Vagina (tissue), 2 donors: Measurements from ENCODE around the gene NELFB.

Experiments
- POLR2A ChIP-seq, 2 donors: fragments of 450-650 bp; IDR thresholded peaks; one replicate each; pipeline ENCODE4 v1.6.1; 2017; ENCODE audit warnings: antibody characterized with exemption in 2 of 2, mild to moderate bottlenecking in 2 of 2, moderate library complexity in 2 of 2
- POLR2AphosphoS5 ChIP-seq, 2 donors: sonication (generic); formaldehyde crosslinking; IDR thresholded peaks; one replicate each; pipeline ENCODE4 v1.9.0; 2017; ENCODE audit warnings: antibody characterized with exemption in 2 of 2, mild to moderate bottlenecking in 2 of 2, low read depth in 1 of 2; ENCODE audit not compliant: insufficient read depth in 1 of 2
- TF ChIP-seq, protein P1 (sequence below), 3 experiments: fragments of 450-650 bp in 2 of 3; fragments of 200-600 bp in 1 of 3; sonication (generic) in 1 of 3; IDR thresholded peaks; one replicate each; pipeline ENCODE4 v1.5.1; 2017 to 2019; ENCODE audit warnings: antibody characterized with exemption in 3 of 3, mild to moderate bottlenecking in 2 of 3, moderate library complexity in 2 of 3

DNA sequence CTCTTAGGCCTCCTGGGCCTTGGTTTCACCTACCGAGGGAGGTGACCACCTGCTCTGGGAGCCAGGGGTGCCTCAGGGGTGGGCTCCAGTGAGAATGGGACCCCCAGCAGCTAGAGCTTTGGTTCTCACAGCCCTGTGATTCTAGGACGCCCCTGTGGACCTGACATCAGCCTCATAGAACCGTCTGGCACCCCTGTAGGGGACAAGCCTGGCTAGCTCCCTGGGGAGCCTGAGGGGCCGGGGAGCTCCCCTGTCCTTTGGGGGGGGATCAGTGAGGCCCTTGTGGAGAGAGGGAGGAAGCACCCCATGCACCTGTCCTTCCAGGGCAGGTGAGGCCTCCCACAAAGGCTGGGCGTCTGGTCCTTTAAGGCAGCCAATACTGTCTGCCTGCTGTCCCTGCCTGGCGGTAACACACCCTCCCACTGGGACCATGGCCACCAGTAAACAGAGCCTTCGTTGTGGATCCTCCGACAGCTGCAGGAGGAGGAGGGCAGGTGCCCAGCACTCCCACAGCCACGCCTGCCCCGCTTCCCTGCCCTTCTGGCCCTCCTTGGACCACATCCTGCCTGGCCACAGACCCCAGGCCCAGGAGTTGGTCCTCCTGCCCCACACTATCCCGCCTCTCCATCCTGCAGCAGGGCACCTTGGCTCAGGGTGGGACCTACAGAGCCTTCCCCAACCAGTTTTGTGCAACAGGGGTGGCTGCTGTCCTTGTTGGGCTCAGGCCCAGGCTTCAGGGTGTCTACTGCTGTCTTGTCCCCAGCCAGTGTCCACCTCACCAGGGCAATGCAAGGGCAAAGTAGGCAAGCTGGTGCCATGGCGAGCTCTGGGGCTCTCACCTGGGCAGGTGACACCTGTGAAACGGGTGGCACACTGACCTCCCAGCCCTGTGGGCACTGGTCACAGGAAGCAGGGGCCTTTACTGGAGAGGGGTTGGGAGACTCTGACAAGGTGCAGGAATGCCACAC, 17.1 kb upstream of the NELFB start:
- TF ChIP-seq, protein P1, sequence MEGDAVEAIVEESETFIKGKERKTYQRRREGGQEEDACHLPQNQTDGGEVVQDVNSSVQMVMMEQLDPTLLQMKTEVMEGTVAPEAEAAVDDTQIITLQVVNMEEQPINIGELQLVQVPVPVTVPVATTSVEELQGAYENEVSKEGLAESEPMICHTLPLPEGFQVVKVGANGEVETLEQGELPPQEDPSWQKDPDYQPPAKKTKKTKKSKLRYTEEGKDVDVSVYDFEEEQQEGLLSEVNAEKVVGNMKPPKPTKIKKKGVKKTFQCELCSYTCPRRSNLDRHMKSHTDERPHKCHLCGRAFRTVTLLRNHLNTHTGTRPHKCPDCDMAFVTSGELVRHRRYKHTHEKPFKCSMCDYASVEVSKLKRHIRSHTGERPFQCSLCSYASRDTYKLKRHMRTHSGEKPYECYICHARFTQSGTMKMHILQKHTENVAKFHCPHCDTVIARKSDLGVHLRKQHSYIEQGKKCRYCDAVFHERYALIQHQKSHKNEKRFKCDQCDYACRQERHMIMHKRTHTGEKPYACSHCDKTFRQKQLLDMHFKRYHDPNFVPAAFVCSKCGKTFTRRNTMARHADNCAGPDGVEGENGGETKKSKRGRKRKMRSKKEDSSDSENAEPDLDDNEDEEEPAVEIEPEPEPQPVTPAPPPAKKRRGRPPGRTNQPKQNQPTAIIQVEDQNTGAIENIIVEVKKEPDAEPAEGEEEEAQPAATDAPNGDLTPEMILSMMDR (IDR thresholded peaks at IDR 0.05) = no peak
- TF ChIP-seq POLR2AphosphoS5 (IDR thresholded peaks at IDR 0.05; ENCODE audit: insufficient read depth in 1 of 2, low read depth in 1 of 2) (no peak), POLR2A (IDR thresholded peaks at IDR 0.05) (no peak)
